HepG2 (cell line): ENCODE data around the gene HBE1. TPM values are rescaled to one million over a fixed set of nuclear protein-coding genes. Genes with fewer than 3 reads are reported as not detected.

Source experiments
- ATAC-seq: fragments of 200-7000 bp; cut with Tn5 transposase; 3 replicates; pipeline ENCODE4 v1.9.1; 2020; ENCODE audit warnings: mild to moderate bottlenecking, moderate library complexity
- BruUV-seq: library from RNA; stranded (reverse); fragments of 400-500 nt; replicated peaks from 2 replicates; lab custom pipeline; 2021; lab: Mats Ljungman, UMichigan
- CTCF ChIA-PET: fragments of 300-600 bp; formaldehyde crosslinking; extraction: SDS; loops from one replicate; lab custom pipeline; 2021; ENCODE audit warnings: low total read pairs, inconsistent platforms, low intra/inter-chr PET ratio; lab: Yijun Ruan, JAX
- POLR2A ChIA-PET: fragments of 350-600 bp; sonication (Branson Sonifier 250); formaldehyde crosslinking; loops from one replicate; lab custom pipeline; 2020; ENCODE audit warnings: antibody characterized with exemption, inconsistent platforms; lab: Yijun Ruan, JAX
- DNase-seq: peaks from one replicate; pipeline ENCODE4 v3.0.0-alpha.2; 2015; ENCODE audit warnings: low spot score
- FAIRE-seq: peaks from 3 replicates; lab custom pipeline; 2011; peaks lifted over from hg19 to GRCh38; lab: Jason Lieb, UNC
- H2AFZ ChIP-seq: one replicate; pipeline ENCODE4 v1.6.1; 2011; ENCODE audit warnings: low read length, inconsistent platforms
- H3K27ac ChIP-seq: fragments of 300-600 bp; 3 replicates; pipeline ENCODE4 v1.8.0; 2011; ENCODE audit warnings: mixed run types, mild to moderate bottlenecking, mixed read lengths, low read length, inconsistent platforms; ENCODE audit not compliant: insufficient read depth; ENCODE audit errors: extremely low read length
- H3K27me3 ChIP-seq, 2 experiments: fragments of 200-600 bp in 1 of 2; 2 replicates in 1 of 2; 3 replicates in 1 of 2; pipeline versions ENCODE4 v1.6.0 to v1.8.0; 2011; ENCODE audit warnings: low read length in 2 of 2, mild to moderate bottlenecking in 2 of 2, moderate library complexity in 2 of 2, inconsistent platforms in 1 of 2; ENCODE audit not compliant: insufficient read depth in 2 of 2, control insufficient read depth in 1 of 2
- H3K36me3 ChIP-seq, 2 experiments: fragments of 200-600 bp in 1 of 2; replicated peaks in 1 of 2; 2 replicates in 1 of 2; 3 replicates in 1 of 2; pipeline versions ENCODE4 v1.5.1 to v1.8.0; 2011; ENCODE audit warnings: low read length in 2 of 2, inconsistent platforms in 1 of 2; ENCODE audit not compliant: insufficient read depth in 2 of 2, control insufficient read depth in 1 of 2
- H3K4me1 ChIP-seq: 2 replicates; pipeline ENCODE4 v1.5.1; 2012; ENCODE audit warnings: low read length, inconsistent platforms; ENCODE audit not compliant: insufficient read depth
- H3K4me2 ChIP-seq: 2 replicates; pipeline ENCODE4 v1.6.0; 2011; ENCODE audit warnings: low read depth, low read length, inconsistent platforms
- H3K4me3 ChIP-seq, 3 experiments: fragments of 200-600 bp in 1 of 3; sonication (generic), shearing (Covaris generic) in 1 of 3; replicated peaks in 1 of 3; 2 replicates each; pipeline ENCODE4 v1.5.1; 2011 to 2016; ENCODE audit warnings: low read length in 3 of 3, inconsistent platforms in 2 of 3, low read depth in 2 of 3, mild to moderate bottlenecking in 2 of 3, control low read depth in 1 of 3, mixed read lengths in 1 of 3; ENCODE audit not compliant: insufficient read depth in 1 of 3
- H3K79me2 ChIP-seq: one replicate; pipeline ENCODE4 v1.6.1; 2011; ENCODE audit warnings: low read length, inconsistent platforms; ENCODE audit not compliant: insufficient read depth
- H3K9ac ChIP-seq: 2 replicates; pipeline ENCODE4 v1.6.0; 2011; ENCODE audit warnings: mild to moderate bottlenecking, low read depth, low read length, inconsistent platforms; ENCODE audit not compliant: insufficient read depth
- H3K9me3 ChIP-seq: 2 replicates; pipeline ENCODE4 v1.5.1; 2012; ENCODE audit warnings: mild to moderate bottlenecking, low read length
- H4K20me1 ChIP-seq: 2 replicates; pipeline ENCODE4 v1.6.0; 2011; ENCODE audit warnings: inconsistent platforms, mild to moderate bottlenecking, low read length, moderate library complexity; ENCODE audit not compliant: insufficient read depth
- ETV5 ChIP-seq: IDR thresholded peaks from 2 replicates; pipeline ENCODE4 v1.6.1; 2018; ENCODE audit warnings: missing biosample characterization, missing genetic modification reagents, inconsistent platforms, borderline replicate concordance
- ETV6 ChIP-seq: sonication (generic); formaldehyde crosslinking; conservative IDR thresholded peaks from 2 replicates; pipeline ENCODE4 v1.4.0; 2020; ENCODE audit warnings: missing genetic modification reagents
- IRX3 ChIP-seq: sonication (generic); formaldehyde crosslinking; IDR thresholded peaks from 2 replicates; pipeline ENCODE4 v1.8.1; 2023; ENCODE audit warnings: mild to moderate bottlenecking, low read depth, missing genetic modification reagents, borderline replicate concordance
- ZNF749 ChIP-seq: sonication (generic); formaldehyde crosslinking; IDR thresholded peaks from 2 replicates; pipeline ENCODE4 v1.8.0; 2022; ENCODE audit warnings: mild to moderate bottlenecking, missing genetic modification reagents, moderate library complexity, borderline replicate concordance
- ZNF782 ChIP-seq: sonication (generic); formaldehyde crosslinking; IDR thresholded peaks from 2 replicates; pipeline ENCODE4 v1.4.0; 2020; ENCODE audit warnings: missing genetic modification reagents, mild to moderate bottlenecking, borderline replicate concordance
- WGBS: methylation state at CpG from one replicate; pipeline ENCODE4 v1.1.6; 2017; ENCODE audit warnings: low lambda C conversion rate; 5-methylcytosine and 5-hydroxymethylcytosine counted together
- in situ Hi-C: cut with HindIII; loops from 2 replicates; pipeline ENCODE4 v1.10.0; 2017; ENCODE audit warnings: low pct_unique_long_range_greater_than_20kb; ENCODE audit not compliant: extremely low pct_ligation_motif_present
- intact Hi-C: fragments of 100-400 bp; cut with micrococcal nuclease; formaldehyde crosslinking; loops from one replicate; pipeline ENCODE4 v1.10.0; 2022; ENCODE audit not compliant: unreplicated experiment
- polyA plus RNA-seq, 8 experiments: library from polyadenylated mRNA; depleted of rRNA in 3 of 8; stranded (reverse) in 7 of 8; unstranded in 1 of 8; fragments of >200 nt; fragmentation: Illumina TruSeq in 4 of 8; extraction: Trizol in 4 of 8; gene quantifications; 2 replicates each; pipeline versions ENCODE4 v1.2.1 to v1.2.3, GENCODE V29; 2011 to 2016; ENCODE audit warnings: low read depth in 4 of 8, missing spikeins in 1 of 8, mixed read lengths in 1 of 8; ENCODE audit not compliant: insufficient read depth in 1 of 8
- total RNA-seq, 5 experiments: library from RNA; depleted of rRNA; stranded (reverse); fragments of >200 nt; fragmentation: Illumina TruSeq; extraction: Trizol; gene quantifications; 2 replicates each; pipeline ENCODE4 v1.2.3, GENCODE V29; 2016; ENCODE audit warnings: low read depth in 1 of 5
- TF ChIP-seq, protein P1 (sequence below): sonication (generic); formaldehyde crosslinking; IDR thresholded peaks from 2 replicates; pipeline ENCODE4 v1.5.1; 2020; ENCODE audit warnings: mild to moderate bottlenecking, missing genetic modification reagents, moderate library complexity

HBE1 gene
- total and polyA plus RNA-seq, 2 of the 13 experiments (the other 11 are each of a cell fraction or from before 2014, with no cell fraction given) = 0.24 to 0.35 TPM

DNA sequence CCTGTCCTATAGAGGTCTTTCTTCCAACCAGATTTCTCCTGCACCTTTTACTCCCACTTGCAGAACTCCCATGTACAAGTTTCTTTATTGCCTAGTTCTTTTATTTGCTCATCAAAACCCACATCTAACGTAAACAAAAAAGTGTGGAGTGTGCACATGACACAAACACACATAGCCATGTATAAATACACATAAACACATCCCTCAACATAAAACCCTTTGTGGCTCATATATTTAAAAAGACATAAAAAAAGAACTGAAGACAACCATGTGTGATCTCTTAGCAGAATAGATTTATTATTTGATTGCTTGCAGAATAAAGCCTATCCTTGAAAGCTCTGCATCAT is 16.9 kb downstream of the HBE1 start (continued):
- TF ChIP-seq, protein P1, sequence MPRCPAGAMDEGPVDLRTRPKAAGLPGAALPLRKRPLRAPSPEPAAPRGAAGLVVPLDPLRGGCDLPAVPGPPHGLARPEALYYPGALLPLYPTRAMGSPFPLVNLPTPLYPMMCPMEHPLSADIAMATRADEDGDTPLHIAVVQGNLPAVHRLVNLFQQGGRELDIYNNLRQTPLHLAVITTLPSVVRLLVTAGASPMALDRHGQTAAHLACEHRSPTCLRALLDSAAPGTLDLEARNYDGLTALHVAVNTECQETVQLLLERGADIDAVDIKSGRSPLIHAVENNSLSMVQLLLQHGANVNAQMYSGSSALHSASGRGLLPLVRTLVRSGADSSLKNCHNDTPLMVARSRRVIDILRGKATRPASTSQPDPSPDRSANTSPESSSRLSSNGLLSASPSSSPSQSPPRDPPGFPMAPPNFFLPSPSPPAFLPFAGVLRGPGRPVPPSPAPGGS (CRISPR knock-in tag) = no peak
- TF ChIP-seq ETV5 (CRISPR knock-in tag) (no peak), ZNF749 (no peak), ETV6 (no peak)

DNA sequence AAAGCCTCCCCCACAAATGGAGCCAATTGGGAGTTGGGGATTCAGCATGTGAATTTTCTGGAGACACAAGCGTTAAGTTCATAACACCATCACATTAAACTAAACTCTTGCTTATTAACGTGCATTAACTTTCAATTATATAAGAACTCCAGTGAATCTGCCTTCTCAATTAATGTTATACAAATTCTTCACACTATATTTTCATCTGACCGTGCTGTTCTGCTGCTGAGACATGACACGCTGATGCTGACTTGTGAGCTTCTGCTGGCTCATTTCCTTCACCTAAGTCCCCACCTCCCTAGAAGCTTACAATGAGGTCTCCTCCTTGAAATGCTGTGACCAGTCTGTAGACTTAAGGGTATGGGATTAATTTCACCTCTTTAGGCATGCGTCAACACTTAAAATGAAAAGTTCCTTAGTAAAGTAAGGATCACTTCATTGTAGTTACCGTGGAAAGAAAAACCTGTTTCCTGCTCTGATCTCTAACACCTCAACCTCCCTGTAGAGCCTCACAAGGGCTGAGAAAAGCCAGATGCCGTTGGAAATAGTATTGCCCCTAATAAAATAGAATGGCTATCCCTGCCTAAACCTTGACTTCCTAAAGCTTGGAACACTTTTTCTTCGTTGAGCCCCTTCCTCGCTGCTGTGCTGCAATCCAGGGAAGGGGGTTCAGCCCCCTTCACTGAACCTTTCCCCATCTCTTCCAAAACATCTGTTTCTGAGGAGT is 17.4 kb downstream of the HBE1 start:
- in situ Hi-C loops (no loop called here), intact Hi-C loops (no loop called here)
- no peak overlapping the region for H3K9ac ChIP-seq
- H3K9me3 ChIP-seq = no peaks in the 10 kb centered on the region
- H4K20me1 ChIP-seq = no peaks in the 10 kb centered on the region
- H3K4me3 ChIP-seq = no peak overlapping the region
- ATAC-seq = no peak
- TF ChIP-seq IRX3 (CRISPR knock-in tag) = no peak
- no peak for TF ChIP-seq ZNF782
- BruUV-seq = no TSS peak
- no peak for DNase-seq
- H3K36me3 ChIP-seq = no peaks in the 10 kb centered on the region
- FAIRE-seq = no peak
- ChIA-PET CTCF (no interaction called here), POLR2A (no interaction called here)
- H2AFZ ChIP-seq = no peak overlapping the region
- H3K79me2 ChIP-seq = no peaks in the 10 kb centered on the region
- 21% methylated on average over 9 of the region's 9 CpGs for WGBS
- H3K4me2 ChIP-seq = no peak overlapping the region
- H3K27ac ChIP-seq = no peak overlapping the region
- H3K4me1 ChIP-seq = no peaks in the 10 kb centered on the region
- peaks cover 0 to 2% of the 10 kb centered on the region in 2 experiments; a peak in 2 of 5 replicates for H3K27me3 ChIP-seq
